ENCODE data around the gene SMIM28.

- TF ChIP-seq ZNF398 (tag by site-specific recombination; IDR thresholded peaks at IDR 0.05) (no peak), ZNF510 (tag by site-specific recombination; IDR thresholded peaks at IDR 0.05; ENCODE audit: insufficient replicate concordance) (no peak), ZBTB1 (tag by site-specific recombination; IDR thresholded peaks at IDR 0.05) (no peak), YY1 (tag by site-specific recombination; IDR thresholded peaks at IDR 0.05) (no peak), ZNF776 (tag by site-specific recombination; IDR thresholded peaks at IDR 0.05; ENCODE audit: borderline replicate concordance) (no peak), ZNF18 (tag by site-specific recombination; IDR thresholded peaks at IDR 0.05) (no peak), ZSCAN16 (tag by site-specific recombination; IDR thresholded peaks at IDR 0.05) (no peak), ZNF530 (tag by site-specific recombination; IDR thresholded peaks at IDR 0.05; ENCODE audit: low read depth) (no peak), ZNF473 (tag by site-specific recombination; IDR thresholded peaks at IDR 0.05) (no peak), CTCF (tag by site-specific recombination; IDR thresholded peaks at IDR 0.05) (no peak)
Observed at GRCh38 chr6:138393871-138394783, 16.4 kb downstream of the SMIM28 start.

All from HEK293 (cell line).